HG02870 (cell line): ENCODE data around the gene KRT83.

Experiments used
- ATAC-seq: cut with Tn5 transposase; IDR thresholded peaks from one replicate; pipeline ENCODE4 v1.9.1; 2021; ENCODE audit warnings: mild to moderate bottlenecking, moderate library complexity; ENCODE audit not compliant: unreplicated experiment

KRT83 gene

GRCh38 chr12:52320784-52321400 lies at the start of gene KRT83:
TSS of gene KRT83 (minus strand) at chr12:52321398. CDS start at chr12:52321335, 63 bp downstream.
- ATAC-seq = no peak

DNA sequence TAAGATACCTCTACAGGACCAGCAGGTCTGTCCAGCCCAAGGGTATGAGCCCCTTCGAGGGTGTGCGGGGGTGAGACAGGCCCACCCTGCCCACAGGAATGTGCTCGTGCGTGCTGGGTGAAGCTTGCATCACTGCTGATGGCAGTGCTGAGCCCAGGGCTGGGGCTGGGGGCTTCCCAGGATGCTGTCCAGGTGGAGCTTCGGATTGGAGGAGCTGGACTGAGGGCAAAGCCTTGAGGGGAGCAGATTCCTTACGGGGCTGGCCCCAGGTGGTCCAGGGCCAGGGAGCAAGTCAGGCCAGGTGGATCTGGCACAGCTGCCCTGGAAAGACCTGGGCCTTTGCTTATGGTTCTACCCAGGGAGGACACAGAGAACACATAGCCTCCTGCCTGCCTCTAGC lies 48.6 kb upstream of the KRT83 start:
- no peak for ATAC-seq

DNA sequence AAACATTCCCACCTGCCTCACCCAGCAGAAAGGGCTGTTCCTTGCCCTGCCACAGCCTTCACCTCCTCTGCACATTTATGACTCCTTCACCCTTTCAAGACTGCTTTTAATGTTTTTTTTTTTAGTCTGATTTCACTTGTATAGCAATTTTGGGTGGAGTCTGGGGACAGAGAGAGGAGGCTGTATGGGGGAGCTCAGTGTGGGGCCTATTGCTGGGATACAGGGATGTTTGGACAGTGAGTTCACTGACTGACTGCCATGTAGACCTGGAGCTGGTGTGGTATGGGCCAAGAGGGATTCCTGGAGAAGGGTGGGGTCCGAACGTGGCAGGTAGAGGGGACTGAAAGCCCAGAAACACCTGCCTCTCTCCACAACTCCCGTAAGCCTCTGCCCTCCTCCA lies 48.0 kb upstream of the KRT83 start:
- no peak for ATAC-seq

GRCh38 chr12:52368508-52368907 lies 47.3 kb upstream of the KRT83 start:
- ATAC-seq = no peak

DNA sequence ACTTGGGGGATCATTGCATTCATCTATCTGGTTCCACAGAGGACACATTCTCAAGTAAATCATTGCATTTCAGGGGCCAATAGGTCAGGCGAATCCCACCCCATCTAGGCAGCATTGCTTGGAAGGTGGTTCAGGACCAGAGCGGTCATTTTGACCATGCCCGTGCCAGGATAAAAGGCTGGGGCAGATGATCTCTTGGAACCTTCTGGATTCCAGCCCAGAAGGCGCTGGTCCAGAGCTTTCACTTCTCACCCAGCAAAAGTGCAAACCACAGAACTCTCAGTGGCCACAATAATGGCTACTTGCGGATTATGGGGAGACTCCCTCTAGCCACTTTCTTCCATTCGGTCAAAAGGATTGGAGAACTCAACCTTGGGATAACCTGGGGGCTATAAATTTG lies 46.7 kb upstream of the KRT83 start:
- ATAC-seq = no peak

DNA sequence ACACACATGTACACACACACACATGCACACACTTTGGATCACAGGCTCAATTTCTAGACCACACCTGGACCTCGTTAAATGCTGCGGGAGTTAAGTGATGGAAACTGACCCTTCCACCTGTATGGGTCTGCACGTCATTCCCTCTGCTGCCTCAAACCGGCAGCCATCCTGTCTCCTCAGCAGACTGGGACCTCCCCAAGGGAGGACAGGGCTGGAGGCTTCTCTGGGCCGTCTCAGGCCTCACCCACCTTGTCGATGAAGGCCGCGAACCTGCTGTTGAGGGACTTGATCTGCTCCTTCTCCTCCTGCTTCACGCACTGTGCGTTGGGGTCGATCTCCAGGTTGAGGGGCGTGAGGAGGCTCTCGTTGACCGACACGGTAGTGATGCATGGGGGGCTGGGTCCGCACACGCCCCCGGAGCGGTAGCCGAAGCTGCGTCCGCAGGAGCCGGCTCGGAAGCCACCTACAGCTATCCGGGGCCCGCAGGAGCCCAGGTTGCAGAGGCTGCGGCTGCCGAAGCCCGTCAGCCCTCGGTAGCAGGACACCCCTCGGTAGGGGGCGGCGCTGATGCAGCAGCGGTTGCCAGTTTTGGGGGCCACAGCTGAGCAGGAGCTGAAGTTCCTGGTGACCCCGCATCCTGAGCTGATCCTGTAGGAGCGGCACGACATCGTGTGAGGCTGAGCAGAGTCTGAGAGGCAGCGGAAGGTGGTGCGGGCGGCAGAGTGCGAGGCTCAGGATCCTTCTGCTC lies 45.7 kb upstream of the KRT83 start, which contains the start of gene KRT85:
Gene KRT85 (minus strand): TSS at position 744 of the 748 bp plus-strand sequence. CDS start 76 bp downstream, at position 668.
- ATAC-seq = no peak

DNA sequence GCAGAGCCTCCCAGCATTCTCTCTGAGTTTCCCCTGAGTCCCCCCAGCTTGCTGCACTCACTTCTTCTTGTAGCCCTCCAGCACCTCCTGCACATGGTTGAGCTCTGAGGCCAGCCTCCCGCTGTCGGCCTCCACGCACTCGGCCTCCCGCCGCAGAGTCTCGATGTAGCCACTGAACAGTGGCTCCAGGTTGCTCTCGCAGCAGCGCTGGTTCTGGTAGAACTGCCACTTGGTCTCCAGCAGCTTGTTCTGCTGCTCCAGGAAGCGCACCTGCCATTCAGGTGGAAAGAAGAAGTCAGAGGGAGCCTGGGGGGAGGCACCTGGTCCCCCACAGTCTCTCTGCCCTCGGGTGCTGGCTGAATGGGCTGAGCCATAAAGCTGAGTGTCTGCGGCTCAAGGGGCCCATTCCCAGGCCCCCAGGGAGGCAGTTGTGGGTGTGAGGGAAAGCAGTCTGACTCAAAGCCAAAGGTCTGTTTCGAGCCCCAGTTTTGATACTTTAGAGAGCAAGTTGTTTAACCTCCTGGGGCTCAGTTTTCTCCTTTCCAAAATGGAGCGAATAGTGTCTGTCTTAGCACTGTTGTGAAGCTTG lies 43.8 kb upstream of the KRT83 start:
- ATAC-seq = no peak

DNA sequence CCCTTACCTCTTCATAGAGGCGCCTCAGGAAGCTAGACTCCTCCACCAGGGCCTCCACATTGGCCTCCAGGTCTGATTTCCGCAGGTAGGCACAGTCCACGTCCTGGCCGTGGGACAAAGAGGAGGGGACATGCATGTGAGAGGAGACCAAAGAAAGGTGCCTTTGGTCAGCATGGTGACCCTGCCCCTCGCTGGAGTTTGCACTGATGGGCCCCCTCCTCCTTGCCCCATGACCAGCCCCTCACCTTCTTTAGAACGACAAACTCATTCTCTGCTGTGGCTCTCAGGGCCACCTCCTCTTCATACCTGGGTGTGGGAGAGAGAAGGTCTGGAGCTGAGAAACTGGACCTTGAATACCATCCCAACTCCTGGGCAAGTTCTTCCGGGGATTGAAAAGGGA lies 42.9 kb upstream of the KRT83 start:
- no peak for ATAC-seq

- ATAC-seq = no peak
Measured at GRCh38 chr12:52363111-52363679, 42.0 kb upstream of the KRT83 start.

DNA sequence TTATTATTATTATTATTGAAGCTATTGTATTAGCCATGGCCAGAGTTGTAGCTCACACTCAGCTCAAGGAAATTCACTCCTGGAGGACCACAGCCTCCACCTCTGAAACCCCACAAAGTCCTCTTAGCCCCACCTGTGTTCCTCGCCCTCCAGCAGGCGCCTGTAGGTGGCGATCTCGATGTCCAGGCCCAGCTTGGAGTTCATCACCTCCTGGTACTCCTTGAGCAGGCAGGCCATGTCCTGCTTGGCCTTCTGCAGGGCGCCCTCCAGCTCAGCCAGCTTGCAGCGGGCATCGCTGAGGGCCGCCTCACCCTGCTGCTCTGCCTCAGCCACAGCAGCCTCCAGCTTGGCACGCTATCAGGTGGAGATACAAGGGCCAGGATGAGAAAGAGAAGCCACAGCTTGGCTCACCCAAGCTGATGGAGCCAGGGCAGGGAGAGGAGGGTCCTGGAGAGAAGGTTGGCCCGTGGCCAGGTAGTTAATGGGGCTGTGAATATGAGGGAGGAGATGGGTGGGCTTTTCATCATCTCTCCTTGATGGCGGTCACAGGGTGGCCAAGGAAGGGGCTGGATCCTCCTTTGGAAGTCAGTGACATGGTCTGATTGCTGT lies 41.0 kb upstream of the KRT83 start:
- no peak for ATAC-seq

- ATAC-seq = no peak
Measured at GRCh38 chr12:52361553-52361952, 40.4 kb upstream of the KRT83 start.

- no peak for ATAC-seq
Measured at GRCh38 chr12:52360663-52361271, 39.6 kb upstream of the KRT83 start.

- no peak for ATAC-seq
Measured at GRCh38 chr12:52360106-52360662, 39.0 kb upstream of the KRT83 start.

DNA sequence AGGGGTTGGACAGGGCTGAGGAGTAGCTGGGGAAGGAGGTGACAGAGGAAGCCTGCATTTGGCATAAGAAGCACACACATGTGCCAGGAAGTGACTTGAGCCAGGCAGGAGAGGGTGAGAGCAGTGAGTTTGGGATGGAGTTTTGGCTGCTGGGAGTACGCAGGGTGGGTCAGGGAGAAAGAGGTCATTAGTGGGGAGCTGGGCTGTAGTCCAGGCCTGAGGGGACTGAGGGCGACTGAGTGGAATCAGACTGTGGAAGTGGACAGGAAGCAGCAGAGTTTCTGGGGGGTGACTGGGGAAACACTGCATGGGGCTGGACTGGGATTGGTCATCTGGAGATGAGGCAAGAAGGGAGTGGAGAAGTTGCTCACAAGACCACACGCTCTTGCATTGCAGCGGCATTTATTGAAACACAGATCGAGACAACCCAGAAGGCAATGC lies 38.4 kb upstream of the KRT83 start:
- ATAC-seq = no peak

GRCh38 chr12:52358575-52359350 lies 37.6 kb upstream of the KRT83 start:
- ATAC-seq = peak; percentile 90

GRCh38 chr12:52356762-52357580 lies 35.8 kb upstream of the KRT83 start:
- ATAC-seq = no peak

DNA sequence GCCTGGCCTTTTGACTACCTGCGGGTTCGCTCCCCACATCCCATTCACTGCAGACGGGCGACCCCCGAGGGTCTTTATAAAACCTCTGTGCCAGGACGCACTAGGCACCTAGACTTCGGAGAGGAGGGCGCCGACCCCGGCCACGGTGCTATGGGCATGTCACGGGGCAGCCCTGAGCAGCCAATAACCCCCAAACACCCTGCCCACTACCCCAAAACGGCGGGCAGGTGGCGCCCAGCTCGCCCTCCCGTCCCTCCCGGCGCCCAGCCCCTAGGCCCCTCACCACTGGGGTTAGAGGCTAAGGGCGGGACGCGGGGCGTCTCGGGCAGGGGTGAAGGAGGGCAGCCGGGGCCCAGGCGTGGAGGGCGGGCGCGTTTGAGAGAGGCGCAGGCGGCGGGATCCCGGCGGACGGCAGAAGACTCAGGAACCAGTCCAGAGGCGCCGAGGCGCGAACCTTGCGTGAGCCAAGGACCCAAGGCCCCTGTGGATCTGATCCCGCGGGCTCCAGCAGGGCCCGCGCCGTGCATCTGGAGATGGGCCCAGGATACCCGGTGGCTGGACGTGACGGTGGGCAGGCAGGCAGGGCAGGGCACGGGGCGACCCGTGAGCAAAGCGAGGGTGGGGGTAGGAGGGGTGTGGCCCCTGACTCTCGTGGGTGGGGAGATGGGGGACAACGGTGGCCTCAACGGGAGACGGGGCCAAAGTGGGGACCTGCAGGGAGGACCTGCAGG lies 35.0 kb upstream of the KRT83 start:
- ATAC-seq = no peak

- ATAC-seq = no peak
Measured at GRCh38 chr12:52355176-52355575, 34.0 kb upstream of the KRT83 start.
